GM19351 (cell line): Measurements from ENCODE around the gene ELFN1.
"Not testable (repeated sequence)": the region's sequence is repeated elsewhere in the genome, so short reads cannot be mapped to it uniquely, and the experiment has no call there.

Experiments
- ATAC-seq: cut with Tn5 transposase; IDR thresholded peaks from one replicate; pipeline ENCODE4 v1.9.1; 2021; ENCODE audit warnings: mild to moderate bottlenecking, moderate library complexity; ENCODE audit not compliant: unreplicated experiment

The ELFN1 gene

DNA sequence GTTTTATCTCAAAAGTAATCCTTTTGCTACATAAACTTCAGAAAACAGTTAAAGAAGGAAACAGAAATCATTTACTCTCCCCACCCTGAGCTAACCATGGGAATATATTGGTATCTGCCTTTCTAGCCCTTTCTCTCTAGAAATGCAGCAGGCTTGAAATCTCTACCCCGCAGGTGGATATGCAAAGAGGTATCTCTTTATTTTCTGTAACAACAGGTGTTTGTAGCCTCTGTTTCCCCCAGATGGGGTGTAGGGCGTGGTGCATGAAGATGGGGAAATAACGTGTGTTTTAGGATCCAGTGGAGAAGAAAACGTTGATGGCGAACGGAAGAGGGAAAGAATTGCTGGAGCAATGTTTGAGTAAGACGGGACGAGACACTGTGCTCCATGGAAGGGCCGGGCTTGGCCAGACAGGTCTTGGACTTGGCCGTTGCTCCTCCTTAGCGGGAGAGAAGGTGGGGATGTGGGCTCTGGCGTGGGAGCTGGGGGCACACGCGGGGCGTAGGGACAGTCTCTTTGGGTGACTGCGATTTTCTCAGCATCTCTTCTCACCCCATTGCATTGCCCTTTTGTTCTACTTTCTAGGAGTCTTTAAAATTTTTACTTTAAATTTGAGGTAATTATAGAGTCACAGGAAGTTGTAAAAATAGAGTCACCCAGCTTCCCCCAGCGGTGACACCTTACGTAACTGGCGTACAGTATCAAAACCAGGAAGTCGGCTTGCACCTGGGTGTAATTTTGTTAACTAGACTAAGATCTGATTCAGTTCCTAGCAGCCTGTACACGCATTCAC lies 82.9 kb downstream of the ELFN1 start:
- ATAC-seq: no peak

DNA sequence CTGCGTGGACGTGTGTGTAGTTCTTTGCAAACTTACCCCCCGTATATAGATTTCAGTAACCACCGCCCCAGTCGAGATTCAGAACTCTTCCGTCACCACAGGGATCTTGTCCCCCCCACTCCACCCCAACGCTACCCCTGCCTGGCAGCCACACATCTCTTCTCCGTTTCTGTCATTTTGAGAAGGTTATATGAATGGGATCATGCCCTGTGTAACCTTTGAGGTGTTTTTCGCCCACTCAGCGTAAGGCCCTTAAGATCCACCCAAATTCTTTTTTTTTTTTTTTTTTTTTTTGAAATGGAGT lies 83.4 kb downstream of the ELFN1 start:
- ATAC-seq: no peak

DNA sequence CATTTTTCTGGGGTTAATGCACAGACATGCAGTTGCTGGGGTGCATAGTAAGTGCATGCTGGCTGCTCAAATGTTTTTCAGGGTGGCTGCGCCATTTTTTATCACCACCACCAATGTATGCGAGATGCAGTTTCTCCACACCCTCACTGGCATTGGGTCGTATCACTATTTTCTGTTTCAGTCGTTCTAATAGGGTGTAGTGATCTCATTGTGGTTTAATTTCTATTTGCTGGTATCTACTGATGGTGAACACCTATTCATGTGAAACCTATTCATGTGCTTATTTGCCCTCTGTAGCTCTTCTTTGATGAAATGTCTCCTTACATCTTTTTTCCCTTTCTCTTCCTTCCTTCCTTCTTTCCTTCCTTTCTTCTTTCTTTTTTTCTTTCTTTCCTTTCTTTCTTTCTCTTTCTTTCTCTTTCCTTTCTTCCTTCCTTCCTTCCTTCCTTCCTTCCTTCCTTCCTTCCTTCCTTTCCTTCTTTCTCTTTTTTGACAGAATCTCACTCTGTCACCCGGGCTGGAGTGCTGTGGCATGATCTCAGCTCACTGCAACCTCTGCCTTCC lies 84.3 kb downstream of the ELFN1 start:
- no peak for ATAC-seq

DNA sequence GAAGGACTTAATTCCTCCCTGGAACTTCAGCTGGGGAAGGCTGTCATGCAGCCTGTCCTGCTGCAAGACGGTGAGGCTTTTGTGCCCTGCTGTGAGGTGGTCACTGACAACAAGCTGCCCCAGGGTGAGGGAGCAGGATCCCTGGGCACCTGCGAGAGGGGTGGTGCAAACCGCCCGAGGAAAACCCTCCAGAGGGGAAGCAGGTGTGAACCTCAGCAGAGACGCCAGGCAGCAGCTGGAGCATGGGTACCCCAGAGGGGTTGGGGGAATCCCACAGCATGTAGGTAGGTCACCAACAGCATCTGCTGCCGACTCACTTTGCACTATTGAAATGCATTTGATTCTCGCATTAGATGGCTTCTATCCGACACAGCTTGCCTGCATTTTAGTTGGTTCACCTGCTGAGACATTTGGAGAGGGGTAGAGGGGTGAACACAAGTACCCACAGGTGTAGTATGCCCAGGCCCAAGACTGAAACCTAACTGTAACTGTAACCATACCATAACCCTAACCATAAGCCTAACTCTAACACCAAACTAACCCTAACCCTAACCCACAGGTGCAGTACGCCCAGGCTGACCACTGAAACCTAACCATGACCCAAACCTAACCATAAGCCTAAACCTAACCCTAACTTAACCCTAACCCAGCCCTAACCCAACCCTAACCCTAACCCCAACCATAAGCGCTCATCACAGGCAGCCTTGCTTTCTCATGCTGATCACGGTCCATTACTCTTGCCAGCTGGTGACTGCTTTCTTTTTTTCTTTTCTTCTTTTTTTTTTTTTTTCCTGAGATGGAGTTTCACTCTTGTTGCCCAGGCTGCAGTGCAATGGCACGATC lies 85.9 kb downstream of the ELFN1 start:
- no peak for ATAC-seq

DNA sequence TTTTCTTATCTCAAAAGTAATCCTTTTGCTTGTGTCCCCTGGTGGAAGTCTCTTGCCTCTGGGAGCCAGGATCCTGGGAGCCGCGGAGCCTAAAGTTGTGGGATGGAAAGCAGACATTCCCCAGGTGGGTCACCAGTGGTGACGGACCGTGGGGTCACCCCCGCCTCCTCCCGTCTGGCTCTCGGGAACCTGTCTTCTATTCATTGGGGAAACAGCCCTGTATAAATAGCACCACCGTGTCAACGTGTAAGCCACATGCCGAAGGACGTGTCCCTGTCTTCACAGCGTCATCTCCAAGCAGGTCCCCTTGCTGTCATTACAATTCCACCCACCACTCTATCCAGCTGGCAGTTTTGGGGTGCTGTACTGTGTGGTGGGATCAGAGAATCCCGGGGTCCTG lies 87.5 kb downstream of the ELFN1 start:
- ATAC-seq: no peak

DNA sequence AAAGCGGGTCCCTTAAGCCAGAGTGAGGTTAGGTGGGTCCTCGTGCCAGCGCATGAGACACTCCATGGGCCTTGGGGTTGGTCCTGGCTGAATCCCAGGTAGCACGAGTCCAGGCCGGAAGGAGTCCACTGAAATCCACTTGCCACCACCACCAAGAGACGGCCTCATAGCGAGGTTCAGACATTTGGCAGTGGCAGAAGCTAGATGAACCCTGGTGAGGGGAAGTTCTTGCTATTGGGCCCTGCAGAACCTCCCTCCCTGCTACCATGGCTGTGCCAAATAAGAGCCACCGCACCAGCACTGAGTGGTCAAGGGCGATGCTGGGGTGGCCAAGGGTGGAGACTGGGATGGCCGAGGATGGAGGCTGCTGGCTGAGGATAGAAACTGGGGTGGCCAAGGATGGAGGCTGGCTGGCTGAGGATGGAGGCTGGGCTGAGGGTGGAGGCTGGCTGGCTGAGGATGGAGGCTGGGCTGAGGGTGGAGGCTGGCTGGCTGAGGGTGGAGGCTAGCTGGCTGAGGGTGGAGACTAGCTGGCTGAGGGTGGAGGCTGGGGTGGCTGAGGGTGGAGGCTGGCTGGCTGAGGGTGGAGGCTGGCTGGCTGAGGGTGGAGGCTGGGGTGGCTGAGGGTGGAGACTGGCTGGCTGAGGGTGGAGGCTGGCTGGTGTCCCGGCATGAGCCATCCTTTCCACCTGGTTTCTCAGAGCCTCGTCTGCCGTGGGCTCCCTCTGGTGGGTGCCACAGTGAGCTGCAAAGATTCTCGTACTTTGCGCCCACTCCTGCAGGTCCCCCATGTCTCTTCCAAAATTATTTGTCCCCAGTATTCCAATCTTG lies 88.2 kb downstream of the ELFN1 start:
- ATAC-seq: no peak

DNA sequence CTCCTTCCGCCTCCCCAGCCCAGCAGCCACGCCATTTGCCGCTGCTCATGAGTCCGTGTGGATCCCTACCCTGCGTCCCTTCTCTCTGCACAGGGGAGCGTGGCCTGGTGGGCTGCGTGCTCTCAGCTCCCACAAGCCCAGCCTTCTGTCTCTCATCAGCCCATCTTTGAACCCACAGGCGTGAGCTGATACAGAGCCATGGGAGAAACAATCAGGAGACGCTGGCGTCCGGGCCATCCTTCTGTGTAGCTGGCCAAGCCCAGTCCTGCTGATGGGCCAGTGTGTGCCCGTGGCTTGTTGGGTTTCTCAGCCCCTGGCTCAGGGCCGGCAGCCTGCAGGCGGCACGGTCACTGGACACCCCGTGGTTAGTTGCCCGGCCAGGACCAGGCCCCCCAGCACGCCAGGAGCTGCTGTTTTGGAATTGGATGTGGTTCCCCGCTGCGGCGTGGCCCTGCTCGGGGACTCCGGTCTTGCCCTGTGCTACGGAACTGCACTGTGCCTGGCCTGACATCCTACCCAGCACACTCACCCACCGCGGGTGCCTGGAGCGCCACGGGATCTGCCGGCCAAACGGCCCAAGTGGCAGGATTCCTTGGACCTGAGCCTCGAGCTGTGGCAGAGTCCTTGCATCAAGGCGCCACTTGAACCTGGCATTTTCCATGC lies 88.9 kb downstream of the ELFN1 start:
- ATAC-seq: no peak

DNA sequence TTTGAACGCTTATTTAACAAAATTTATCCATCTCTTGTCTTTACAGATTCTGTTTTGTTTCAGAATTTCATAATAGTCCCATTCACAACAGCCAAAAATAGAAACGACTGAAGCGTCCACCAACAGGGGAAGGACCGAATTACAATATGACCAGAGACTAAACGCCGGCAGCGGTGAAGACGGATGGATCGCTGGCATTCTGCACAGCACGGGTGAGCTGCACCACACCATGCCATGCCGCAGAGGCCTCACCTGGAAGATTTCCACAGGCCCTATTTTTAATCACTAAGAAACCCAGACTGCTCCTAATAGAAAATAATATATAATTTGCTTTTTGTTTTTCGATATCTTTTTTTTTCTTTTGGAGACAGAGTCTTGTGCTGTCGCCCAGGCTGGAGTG lies 91.0 kb downstream of the ELFN1 start:
- no peak for ATAC-seq

DNA sequence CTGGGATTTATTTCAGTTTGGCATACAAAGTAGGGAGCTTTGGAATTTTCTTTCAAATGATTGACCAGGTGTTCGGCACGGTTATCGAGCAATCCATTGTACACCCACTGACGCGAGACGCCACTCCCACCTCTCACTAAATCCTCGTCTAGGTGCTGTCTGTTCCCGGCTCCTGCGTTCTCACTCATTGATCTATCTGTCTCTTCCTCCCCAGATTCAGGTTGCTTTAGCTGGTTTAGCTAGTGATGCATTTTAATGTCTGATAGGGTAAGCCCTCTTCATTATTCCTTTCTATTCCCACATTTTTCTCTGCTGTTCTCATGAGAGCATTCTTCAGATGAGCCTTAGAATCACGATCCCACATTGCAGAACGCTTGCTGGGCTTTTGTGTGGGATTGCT lies 91.7 kb downstream of the ELFN1 start:
- ATAC-seq: no peak

DNA sequence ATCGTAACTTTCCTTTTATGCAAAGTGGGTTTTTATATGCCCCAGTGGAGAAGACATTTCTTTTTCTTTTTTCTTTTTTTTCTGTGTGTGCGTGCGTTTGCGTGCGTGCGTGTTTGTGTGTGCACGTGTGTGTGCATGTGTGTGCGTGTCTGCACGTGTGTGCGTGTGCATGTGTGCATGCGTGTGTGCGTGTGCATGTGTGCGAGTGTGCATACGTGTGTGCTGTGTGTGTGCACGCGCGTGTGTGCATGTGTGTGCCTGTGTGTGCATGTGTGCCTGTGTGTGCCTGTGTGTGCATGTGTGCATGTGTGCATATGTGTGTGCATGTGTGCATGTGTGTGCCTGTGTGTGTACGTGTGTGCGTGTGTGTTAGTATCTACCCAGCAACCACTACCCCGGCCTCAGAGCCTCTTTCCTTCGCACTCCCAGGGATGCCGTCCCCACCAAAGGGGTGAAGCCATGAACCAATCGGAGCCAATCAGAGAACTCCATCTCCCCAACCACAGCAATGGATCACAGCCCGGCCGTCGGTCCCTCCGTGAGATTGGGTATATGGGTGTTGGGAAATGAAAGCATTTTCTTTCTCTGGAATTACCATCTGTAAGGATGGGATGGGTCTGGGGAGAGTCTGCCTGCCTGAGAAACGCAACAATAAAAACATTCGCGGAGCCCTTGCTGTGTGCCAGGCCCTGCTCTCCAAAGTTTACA lies 92.3 kb downstream of the ELFN1 start:
- no peak for ATAC-seq

DNA sequence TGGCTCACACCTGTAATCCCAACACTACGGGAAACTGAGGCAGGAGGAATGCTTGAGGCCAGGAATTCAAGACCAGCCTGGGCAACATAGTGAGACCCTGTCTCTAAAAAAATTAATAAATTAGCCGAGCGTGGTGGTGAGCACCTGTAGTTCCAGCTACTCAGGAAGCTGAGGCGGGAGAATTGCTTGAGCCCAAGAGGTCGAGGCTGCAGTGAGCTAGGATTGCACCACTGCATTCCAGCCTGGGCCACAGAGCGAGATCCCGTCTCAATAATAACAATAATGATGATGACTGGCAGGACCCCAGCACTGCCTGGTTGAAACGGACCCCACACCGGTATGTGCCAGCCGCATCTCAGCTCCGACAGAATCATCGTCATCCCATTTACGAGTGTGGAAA lies 93.0 kb downstream of the ELFN1 start:
- ATAC-seq: no peak

DNA sequence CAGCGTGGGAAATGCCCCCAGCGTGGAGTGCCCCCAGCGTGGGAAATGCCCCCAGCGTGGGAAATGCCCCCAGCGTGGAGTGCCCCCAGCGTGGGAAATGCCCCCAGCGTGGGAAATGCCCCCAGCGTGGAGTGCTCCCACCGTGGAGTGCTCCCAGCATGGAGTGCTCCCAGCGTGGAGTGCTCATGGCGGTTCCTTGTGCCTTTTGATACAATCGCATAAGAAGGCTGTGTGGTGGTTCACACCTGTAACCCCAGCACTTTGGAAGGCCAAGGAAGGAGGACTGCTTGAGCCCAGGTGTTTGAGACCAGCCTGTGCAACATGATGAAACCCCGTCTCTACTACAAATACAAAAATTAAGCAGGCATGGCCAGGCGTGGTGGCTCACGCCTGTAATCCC lies 93.8 kb downstream of the ELFN1 start:
- ATAC-seq: not testable (repeated sequence)

DNA sequence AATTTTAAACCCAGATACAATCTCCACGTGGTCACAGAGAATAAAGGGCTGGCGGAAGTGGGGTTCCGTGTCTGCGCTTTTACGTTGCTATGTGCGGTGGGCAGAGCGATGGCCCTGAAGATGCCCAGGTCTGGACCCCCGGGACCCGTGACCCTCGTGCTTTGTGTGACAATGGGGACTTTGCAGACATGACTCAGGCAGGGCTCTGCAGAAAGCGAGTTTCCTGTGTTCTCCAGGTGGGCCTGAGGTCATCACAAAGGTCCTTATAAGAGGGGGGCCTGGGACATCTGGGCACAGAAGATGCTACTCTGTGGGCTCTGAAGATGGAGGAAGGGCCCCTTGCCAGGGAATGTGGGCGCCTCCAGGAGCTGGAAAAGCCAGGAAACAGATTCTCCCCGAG lies 95.3 kb downstream of the ELFN1 start:
- no peak for ATAC-seq

DNA sequence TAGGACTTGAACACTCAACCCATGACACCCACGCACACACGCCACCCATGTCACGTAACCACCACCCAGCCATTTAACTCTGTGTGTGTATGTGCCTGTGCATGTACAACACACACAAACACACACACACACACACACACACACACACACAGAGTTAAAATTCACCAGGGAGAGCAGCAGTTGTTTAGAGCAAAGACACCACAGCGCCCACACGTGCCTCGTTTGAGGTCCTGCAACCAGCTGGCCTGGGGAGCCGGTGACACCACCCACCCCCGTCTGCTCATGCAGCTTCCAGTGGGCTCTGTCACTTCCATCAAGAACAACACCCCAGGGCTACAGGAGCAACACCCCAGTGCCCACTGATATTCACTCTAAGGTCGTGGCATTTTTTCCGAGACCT lies 97.4 kb downstream of the ELFN1 start:
- no peak for ATAC-seq

DNA sequence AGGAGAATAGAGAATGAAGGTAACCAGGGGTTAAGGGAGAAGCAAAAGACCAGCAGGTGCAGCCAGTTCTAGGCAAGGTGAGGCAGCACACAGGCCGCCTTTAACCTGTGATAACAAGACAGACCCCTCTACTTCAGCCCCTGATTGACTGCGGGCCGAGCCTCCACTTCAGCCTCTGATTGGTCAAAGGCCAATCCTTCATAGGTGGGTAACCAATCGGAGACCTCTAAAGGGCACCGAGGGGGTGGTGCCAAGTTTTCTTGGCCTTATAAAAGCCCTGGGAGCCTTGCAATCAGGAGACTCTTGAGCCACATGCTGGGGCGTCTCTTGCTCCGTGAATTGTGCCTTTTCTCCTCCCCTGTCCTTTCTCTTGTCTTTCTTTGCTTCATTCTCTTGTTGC lies 98.8 kb downstream of the ELFN1 start:
- no peak for ATAC-seq

DNA sequence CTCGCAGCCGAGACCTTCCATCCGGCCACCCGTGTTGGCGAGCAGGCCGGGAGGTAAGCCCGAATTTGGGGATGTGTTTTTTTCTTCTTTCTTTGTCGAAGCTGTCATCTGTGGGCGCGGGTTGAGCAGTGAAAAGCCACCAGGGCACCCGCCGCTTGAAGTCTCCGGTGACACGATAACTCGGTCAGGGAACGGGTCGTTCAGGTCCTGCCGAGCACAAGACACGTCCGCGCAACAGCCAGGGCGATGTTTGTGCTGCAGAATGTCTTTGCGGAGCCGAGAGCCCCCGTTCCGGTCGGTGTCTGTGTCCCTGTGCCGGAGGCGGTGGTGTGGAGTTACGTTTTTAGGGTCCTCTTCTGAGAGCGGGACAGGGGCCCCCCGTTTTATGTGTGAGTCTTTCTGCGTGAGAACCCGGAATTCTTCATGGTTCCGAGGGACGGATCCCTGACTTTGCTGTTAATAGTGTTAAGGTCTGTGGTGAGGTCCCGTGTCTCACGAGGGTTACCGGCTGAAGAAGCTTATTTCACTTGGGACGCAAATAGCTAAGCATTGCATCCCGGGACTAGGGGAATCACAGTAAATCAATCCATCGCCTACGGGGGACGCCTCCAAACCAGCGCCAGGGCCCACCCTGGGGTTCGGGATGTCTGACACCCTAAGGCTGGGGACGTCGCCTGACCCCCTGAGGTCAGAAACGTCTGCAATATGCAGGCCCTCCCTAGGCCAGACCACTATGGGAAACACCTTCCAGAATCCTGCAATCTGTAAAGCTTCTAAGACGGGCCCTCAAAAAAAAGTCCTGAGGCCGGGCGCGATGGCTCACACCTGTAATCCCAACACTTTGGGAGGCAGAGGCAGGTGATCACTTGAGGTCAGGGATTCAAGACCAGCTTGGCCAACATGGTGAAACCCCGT lies 99.5 kb downstream of the ELFN1 start:
- no peak for ATAC-seq

DNA sequence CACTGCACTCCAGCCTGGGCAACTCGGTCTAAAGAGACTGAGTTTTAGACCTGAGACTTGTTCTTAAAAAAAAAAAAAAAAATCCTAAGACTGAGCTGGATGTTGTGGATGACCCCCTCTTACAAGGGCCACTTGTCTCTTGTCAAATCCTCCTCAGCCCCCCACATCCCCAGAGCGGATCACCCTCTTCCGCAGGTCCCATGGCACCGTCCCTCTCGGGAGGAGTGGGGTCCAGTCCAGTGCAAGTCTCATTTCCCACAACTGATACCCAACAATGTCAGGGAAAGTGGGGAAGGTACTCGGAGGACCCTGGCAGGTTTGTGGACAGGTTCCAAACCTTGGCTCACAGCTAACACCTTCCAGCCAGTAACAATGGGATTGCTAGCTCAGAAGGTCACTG lies 100.3 kb downstream of the ELFN1 start:
- ATAC-seq: no peak

DNA sequence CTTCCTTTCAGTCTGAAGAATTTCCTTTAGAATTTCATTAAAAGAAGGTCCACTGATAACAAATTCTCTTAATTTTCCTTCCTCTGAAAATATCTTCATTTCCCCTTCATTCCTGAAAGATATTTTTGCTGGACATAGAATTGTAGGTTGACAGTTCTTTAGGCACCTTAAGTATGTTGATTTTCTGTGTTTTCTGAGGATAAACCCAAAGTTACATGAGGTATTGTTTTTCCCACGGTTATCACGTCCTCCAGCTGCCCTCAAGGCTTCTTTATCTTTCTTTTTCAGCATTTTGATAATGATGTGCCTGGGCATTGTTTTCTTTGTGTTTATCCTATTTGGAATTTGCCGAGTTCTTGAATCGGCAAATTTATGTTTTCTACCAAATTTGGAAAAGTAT lies 105.3 kb downstream of the ELFN1 start:
- no peak for ATAC-seq

DNA sequence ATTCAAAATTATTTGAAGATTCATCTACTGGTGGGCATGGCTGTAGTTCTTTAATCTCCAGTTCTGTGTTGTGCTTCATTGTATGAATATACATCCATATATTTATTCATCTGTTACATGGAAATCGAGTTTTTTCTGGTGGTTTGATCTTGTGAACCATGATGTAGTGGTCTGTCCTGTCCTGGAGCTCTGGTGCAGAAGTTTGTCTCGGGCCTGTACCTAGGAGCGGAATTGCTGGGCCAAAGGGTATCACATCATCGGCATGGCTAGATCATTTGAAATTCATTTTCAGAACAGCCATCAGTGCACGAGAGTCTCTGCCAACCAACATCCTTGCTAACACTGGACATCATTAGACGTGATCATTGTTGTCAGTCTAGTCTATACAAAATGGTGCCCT lies 107.0 kb downstream of the ELFN1 start:
- no peak for ATAC-seq
